Fibroblast of peridontal ligament (primary cell): ENCODE measurements around the gene TECTB.

Experiments
- DNase-seq: peaks from one replicate; pipeline ENCODE4 v3.0.0-alpha.2; 2010; ENCODE audit errors: extremely low read depth

The TECTB gene

DNA sequence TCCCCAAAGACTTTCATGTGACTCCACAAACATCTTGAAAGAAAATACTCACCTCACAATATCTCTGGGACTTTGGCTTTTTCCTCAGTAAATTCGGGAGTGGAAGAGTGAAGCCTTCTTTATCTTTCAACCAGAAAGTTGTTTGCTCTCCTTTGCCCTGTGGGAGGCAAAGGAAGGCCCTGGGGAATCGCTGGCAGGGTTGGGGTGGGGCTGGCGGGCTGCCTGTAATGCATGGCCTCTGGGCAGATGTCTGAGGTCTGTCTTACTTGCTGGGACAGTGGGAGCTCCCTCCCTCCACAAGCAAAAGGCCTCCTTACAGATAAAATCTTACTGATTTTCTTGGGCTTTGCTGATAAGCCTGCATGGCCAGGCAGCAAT, 24.9 kb downstream of the TECTB start:
- DNase-seq: no peak

DNA sequence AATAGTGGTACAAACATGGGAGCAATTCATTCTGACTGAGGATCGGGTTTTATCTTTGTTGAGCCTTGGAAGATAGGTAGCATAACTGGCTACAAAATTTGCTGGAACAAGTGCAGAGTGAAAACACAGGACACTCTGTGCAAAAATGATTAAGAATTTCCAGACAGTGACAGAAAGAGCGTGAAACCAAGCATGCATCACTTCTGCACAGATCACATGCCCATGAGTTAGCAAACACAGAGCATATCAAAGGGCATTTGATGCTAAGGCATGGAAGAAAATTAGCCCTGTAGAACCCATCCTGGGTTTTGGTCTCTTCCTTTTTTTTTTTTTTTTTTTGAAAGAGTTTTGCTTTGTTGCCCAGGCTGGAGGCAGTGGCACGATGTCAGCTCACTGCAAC, 28.3 kb downstream of the TECTB start:
- DNase-seq: no peak

DNA sequence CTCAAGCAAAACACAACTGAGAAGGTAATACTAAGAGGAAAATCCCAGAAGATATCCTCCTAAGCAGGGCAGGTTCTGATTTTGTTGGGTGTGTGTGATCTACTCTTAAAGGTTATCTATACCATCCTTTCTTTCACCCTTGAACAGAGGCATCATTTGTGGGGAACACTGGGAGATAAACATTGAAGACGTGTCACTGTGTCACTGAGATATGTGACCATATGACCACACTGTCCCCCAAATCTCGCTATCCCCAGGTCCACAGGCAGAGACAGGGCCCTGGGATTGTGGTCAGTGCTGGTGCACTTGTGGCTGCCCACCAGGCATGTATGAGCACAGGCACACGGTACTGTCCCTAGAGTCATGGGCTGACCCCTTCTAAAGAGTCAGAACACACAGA, 30.0 kb downstream of the TECTB start:
- DNase-seq: no peak

DNA sequence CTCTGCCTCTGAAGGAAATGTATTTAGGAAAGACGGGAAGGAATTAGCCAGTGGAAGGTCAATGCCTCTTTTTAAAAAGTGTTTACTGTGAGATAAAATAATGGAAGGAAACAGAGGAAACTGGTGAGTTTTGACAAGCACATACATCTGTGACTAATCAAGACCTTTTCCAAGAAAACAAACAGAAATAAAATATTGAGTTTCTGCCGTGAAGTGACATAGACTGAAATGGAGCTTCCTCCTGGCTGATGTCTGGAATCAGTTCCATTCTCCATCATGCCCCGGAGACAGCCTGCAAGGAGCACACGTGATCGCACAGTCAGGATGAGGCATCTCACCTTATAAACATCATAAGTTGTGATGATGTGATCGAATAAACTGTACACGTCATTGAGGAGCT, 30.7 kb downstream of the TECTB start:
- no peak for DNase-seq

DNA sequence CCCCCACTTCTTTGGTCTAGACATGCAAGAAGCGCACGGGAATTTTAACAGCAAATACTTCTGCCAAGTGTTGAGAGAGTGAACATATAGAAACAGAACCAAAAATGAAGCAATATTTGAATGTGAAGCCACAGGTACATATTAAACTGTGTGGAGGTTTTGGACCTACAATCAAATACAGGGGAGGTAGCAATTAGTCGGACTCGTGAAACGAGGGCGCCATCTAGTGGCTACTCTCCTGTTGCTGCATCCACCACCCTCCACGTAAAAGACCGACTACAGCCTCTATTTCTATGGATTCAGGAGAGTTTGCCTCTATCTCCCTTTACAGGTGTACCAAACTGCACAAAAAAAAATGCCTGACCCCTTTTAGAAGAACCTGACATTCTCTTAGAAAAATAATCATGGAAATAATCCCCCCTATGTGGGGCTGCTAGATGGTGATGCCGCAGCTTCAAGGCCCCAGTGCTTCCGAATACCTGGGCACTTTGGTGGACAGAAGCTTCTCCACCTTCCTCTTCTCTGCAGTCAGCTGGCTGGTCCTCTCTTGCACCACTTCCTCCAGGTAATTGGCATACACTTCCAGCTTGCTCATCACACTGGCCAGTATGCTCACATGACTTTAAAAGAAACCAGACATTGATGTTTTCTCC, 31.7 kb downstream of the TECTB start:
- peak; percentile 79 for DNase-seq

DNA sequence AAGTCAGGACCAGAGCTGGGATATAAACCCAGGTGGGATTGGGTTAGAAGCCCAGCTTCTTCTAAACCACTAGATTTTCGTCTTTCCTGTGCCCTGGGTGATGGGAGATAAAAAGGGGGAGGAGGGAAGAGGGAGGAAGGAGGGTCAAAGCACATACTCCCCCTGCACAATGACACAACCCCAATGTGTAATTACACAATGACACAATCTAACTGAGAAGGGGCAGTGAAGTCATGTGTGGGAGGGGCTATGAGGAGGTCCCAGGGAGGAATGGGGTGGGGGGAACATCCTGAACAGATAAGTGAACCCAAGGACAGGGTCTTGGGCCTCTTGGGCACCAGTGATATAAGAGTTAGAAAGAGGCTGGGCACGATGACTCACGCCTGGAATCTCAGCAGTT, 44.5 kb downstream of the TECTB start:
- no peak for DNase-seq

DNA sequence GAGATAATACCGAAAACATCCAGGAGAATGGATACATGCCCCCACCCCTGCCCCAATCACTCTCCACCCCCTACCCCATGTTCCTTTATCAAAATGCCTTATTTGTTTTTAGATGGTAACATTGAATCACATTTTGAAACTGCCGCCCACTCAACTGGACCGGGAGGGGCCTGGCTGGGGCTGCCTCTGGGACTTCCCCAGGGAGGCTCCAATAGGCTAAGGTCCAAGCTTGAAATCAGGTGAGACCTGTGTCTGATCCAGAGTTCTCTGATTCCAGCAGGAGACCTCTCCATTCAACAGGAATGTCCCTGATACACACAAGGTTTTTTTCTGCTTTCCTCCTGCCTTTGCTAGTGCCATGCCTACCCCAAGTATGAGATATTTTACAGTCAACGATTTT, 47.0 kb downstream of the TECTB start:
- no peak for DNase-seq

DNA sequence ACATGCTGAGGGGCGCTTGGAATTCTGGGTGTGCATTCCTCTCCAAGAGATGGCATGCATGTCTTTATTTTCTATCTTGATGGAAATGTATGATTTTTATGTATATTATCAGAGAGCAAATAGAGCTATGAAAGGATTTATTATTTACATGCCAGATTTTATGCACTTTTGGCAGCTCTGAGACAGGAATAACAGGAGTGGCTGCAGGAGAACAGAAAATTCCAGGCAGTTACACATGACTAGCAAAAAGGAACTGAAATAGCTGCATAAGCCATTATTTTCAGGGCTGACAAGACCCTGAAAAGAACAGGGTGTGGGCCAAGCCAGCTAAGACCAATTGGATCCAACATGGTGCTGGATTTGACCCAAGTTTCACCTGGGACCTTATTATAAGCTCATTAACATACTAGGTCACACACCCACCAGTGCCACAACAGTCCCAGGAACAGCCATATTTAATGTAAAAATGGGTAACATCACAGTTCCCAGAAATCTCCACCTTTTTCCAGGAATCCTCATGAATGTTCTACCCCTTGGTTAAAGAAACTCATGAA, 47.5 kb downstream of the TECTB start:
- DNase-seq: no peak

DNA sequence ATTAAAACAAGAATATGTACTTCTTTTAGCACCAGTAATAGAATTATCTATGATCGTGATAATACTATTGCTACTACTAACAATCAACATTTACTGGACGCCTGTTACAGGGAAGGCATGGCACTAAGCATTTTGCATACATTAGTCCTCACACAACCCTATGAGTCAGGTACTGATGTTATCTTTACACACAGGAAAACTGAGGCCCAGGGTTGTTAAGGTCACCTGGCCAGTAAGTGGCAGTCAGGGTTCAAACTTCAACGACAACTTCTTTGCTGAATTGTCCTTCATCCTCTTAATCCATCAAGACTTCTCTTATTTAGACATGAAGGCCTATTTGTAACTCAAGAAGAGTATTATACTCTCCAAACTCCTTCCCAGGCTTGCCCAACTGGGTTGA, 48.8 kb downstream of the TECTB start:
- no peak for DNase-seq

DNA sequence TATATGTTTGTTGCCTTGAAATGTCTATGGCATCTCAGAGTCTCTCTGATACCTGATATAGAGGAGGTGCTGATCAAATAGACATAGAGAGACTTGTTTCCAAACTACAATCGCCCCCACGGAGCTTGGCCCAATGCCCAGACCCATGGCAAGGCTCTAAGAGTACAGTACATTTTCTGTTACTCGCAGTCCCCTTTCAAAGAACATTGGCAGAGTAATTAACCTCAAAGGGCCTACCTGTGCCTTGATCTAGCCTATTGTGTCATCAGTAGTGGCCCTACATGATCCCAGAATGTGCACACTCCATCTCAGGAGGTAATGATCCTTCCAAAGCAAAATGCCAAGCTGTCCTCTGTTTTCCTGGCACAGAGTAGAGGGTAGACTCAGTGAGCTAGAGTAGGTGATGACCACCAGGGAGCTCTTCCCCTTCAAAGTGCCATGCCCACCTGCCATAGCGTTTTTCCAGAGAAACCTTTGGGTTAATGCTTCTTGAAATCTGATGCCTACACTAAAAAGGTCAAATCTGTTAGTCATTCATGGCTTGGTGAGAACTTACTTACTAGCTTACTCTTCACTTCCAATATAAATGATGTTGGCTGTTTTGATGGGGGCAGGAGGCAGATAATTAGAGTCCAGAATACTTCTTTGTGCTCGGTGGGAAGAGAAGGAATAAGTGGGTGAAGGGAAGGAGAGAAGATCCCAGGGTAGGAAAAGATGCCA, 49.5 kb downstream of the TECTB start:
- DNase-seq: no peak

DNA sequence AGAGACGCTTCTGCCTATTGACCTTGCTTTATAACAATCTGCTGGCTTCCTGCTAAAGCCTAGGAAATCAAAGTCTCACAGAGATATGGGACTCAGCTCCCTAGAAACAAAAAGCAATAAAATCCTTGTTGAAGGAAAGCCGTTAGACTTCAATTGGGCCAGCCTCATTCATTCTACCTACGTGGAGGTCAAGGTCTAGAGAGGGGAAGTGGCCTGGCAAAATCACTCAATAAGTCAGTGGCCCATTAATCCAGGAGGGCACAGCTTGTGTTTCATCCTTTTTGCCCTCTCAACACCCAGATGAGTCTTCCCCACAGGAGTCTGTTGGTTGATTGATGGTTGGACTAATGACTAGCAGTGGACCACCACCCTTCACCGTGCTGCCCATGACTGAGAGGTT, 50.3 kb downstream of the TECTB start:
- DNase-seq: no peak

DNA sequence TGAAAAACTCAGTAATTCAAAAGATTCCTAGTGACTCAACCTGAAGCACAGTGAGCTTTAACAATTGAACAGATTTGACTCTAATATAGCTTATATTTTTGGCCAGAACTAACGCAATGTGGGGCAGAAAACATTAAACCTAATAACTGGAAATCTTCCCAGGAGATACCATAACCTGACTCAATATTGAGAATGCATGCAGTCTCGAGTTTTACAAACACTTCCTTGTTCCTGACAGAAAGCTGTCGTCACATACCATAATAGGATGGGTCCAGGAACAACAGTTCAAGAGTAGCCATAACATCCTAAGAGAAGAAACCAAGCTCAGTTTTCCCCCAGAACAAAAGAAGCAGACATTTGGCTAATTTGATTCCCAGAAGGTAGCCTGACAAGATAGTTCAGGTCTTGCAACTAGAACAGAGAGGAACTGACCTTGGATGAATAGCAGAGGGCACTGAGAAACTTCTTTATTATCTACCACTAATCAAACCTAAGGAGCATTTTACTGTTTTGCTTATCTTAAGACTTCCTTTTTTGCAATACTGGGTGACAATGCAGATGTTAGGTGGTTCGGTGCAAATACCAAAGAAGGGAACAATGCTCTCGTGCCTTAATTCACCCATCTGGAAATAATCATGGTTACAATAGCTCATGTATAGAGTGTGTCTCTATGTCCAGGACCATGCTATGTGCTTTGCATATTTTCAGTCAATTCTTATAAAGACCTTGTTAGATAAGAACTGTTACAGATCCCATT, 52.1 kb downstream of the TECTB start:
- no peak for DNase-seq

DNA sequence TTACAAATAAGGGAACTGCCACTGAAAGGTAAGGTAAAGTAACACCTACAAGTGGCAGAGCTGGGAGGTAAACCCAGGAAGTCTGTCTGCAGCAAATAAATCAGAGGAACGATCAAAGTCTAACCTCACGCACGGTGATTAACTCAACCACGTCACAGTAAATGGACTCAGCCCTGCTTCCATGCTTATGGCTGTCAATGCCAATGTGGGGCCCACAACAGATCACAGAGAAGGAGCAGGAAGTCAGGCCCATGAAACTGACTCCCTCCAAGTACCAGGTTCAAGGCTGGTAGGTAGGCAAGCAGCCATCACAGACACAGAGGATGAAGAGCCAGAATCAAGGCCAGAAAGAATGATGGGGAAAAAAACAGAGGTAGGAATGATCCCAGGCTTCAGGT, 52.7 kb downstream of the TECTB start:
- no peak for DNase-seq

DNA sequence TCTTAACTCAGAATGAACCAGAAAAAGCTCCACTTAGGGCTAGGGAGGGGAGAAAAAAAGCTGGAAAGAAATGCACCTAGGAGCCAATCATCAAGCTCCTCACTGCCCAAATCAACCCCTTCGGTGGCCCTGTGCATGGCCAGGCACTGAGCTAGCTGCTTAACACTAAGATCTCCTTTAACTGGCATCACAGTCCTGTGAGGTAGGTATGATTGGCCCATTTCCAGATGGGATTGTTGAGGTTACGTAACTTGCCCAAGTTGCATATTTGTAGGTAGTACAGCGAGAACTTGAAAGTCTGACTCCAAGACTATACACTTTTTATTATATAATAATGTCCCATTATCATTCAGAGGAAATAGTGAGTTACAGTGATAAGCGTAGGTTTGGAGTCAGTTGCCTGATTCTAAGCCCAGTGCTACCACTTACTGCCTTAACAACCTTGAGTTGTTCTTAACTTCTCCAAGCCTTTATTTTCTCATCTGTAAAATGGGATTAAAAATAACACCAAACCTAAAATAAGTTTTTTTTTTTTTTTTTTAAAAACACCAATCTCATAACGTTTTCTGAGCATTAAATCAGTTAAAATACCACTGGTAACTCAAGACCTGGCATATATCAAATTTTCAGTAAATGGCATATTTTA, 53.5 kb downstream of the TECTB start:
- no peak for DNase-seq

DNA sequence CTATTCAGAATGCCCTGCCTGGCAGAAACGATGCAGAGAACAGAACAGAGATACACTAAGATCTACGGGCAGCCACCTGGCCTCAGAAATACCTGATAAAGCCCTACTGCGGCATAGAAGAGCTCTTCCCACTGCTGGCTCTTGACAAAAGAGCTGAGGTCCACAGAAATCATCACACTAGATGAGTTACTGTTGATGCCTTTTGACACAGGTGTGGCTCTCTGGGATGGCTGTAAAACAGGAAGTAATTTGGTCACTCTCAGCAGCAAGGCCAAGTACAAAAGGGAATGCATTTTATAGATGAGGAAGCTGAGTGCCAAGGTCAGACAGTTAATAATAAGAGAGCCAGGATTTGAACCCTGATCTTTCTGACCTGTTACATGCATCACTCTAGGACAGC, 55.8 kb downstream of the TECTB start:
- no peak for DNase-seq

DNA sequence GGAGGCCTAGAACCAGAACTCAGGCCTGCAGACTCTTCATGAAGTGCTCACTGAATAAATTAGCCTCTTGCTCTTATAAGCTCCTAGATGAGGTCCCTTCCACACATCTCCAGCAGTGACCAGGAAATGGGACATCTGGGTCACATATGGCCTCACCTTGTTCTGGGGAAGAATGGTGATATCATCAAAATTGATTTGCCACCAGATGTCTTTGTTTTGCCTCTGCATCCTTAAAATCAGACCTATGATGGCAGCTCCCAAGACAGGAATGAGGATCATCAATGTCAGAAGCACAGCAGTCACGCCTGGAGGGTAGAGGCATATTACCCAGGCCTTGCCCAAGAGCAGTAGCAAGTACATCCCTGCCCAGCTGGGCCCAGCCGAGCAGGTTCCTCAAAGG, 57.4 kb downstream of the TECTB start:
- DNase-seq: no peak

DNA sequence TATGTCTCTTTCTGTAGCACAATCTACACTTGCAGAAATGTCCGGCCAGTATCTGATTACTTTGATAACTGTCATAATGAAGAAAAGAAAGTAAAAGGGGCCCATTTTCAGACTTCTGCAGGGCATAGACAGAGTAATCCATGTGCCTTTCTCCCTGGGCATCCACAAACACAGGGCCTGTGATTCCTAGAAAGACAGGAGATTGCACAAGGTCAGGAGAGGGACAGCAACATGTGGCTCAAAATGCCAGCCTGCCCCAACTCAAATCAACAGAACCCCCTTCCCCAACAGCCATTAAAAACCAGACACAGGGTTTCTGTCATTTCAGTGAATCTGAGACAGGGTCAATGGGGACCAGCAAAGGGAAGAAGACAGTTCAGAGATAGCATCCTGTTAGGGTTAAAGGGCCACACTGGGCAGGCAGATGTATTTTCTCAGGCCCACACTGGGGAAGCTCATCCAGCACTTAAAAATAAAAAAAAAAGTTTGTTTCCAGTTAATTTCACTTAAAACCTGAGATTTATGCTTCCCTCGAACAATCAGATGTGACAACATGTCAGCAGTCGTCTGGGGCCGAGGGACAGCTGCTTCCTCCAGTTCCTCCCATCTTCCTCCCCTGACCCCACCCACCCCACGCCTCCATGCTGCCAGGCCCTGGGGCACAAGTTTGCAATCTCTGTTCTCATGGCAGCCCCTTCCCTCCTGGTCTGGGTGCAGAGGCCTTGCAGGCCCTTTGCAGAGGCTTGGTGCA, 60.0 kb downstream of the TECTB start:
- DNase-seq: no peak

DNA sequence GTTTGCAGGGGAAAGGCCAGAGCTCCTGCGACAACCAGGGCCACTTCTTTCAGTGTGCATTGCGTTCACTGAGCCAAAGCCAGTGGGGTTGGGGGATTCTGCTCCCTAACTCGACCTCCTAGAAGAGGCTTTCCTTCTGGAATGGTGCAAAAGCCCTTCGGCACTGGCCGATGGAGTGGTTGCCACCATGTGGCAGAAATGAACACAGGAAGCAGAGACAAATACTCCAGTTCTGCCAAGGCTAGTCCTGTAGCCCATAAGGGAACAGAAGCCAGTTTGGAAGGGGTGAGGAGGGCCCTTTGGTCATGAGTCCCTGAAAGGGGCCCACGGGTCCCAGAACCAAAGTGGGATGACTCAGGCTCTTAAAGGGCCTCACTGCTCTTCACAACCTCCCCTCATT, 61.1 kb downstream of the TECTB start:
- no peak for DNase-seq

DNA sequence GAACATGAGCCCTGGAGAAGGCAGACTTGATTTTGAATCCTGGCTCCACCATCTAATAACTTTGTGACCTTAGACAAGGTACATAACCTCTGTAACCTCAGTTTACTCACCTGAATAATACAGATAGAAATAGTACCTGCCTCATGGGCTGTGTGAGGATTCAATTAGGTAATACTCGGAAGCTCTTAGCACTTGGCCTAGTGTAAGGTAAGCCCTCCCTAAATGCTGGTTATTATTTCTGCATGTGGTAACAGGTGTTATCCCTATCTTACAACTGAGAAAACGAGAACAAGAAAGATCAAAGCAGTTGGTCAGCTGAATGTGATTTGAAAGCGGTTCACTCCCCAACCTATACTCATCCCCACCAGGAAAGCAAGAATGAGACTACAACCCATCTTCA, 62.0 kb downstream of the TECTB start:
- DNase-seq: no peak

DNA sequence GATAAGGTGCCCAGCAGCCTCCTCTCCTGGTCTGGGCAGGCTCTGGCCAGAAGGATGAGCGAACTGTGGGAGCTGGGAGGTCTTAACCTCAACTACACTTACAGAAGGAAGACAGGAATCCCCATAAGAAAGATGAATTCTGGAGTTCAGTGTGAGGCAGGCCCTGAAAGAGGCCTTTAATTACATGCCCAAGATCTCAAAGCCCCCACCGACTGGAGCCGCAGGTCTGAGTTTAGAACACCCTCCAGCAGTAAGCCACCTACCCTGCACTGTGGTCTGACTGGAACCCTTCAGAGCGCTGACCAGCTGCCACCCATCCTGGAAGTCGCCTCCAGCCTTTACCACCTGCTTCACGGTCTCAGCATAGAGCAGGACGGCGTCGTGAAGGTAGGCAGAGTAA, 62.5 kb downstream of the TECTB start:
- no peak for DNase-seq

DNA sequence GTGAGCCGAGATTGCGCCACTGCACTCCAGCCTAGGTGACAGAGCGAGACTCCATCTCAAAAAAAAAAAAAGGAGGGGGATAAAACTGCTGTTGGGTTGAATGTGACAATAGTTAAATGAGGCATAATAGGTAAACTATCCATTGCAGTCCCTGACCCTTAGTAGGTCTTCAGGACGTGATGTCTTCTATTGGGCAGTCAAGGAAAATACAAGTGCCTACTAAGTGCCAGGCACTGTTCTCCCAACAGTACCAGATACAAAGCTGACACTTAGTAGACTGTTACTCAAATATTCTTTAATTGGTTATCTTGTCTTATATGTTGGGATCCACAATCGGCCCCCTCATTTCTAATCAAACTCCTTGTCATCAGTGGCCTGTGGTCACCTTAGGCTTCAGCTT, 63.6 kb downstream of the TECTB start:
- DNase-seq: no peak
